ENCODE data around the gene PABPN1. TPM values are rescaled to one million over a fixed set of nuclear protein-coding genes. Genes with fewer than 3 reads are reported as not detected.

Gene PABPN1
- polyA plus RNA-seq, 1 donor from 2014 or later, result 431 TPM

GRCh38 chr14:23297096-23297495, 24.2 kb upstream of the PABPN1 start:
- Histone ChIP-seq H3F3A (ENCODE audit: insufficient read depth, low read length, poor library complexity, severe bottlenecking) (peaks cover 7% of the 10 kb centered on the region), H3K27ac (ENCODE audit: low read length) (no peak overlapping the region), H3K79me2 (replicated peaks; ENCODE audit: insufficient read depth, low read length) (peaks cover 5% of the 10 kb centered on the region), H3K9me2 (ENCODE audit: insufficient read depth, low read length) (no peaks in the 10 kb centered on the region), H3K9me3 (ENCODE audit: low read length) (no peaks in the 10 kb centered on the region), H3K4me2 (ENCODE audit: low read length) (no peak overlapping the region), H3K36me3 (ENCODE audit: insufficient read depth, low read length) (no peaks in the 10 kb centered on the region), H4K20me1 (ENCODE audit: insufficient read depth) (no peaks in the 10 kb centered on the region), H3K9ac (ENCODE audit: low read length) (no peak overlapping the region), H2AFZ (ENCODE audit: low read depth, low read length) (no peak overlapping the region), H3K4me3 (ENCODE audit: low read length) (no peak overlapping the region), H3K27me3 (ENCODE audit: insufficient read depth, low read depth, low read length) (no peaks in the 10 kb centered on the region)
- no peak for TF ChIP-seq RAD21 (conservative IDR thresholded peaks at IDR 0.05)
- TF ChIP-seq EP300 (conservative IDR thresholded peaks at IDR 0.05; ENCODE audit: poor library complexity, severe bottlenecking), result no peak
- TF ChIP-seq TAF1 (IDR thresholded peaks at IDR 0.05; ENCODE audit: low read depth), result no peak
- TF ChIP-seq CTCF (IDR thresholded peaks at IDR 0.05; ENCODE audit: poor library complexity, severe bottlenecking), result no peak
- TF ChIP-seq SMC3 (conservative IDR thresholded peaks at IDR 0.05; ENCODE audit: poor library complexity), result no peak
- no peak for TF ChIP-seq POLR2AphosphoS5 (IDR thresholded peaks at IDR 0.05)
- no peak for TF ChIP-seq EZH2 (IDR thresholded peaks at IDR 0.05; ENCODE audit: borderline replicate concordance, insufficient read depth, low read length, poor library complexity, severe bottlenecking)
- TF ChIP-seq MXI1 (conservative IDR thresholded peaks at IDR 0.05; ENCODE audit: poor library complexity, severe bottlenecking), result no peak
- TF ChIP-seq REST (IDR thresholded peaks at IDR 0.05; ENCODE audit: borderline replicate concordance), result no peak

GRCh38 chr14:23297611-23298277, 23.5 kb upstream of the PABPN1 start:
- H2AFZ ChIP-seq (ENCODE audit: low read depth, low read length), result no peak overlapping the region
- H3F3A ChIP-seq (ENCODE audit: insufficient read depth, low read length, poor library complexity, severe bottlenecking), result peaks cover 8% of the 10 kb centered on the region
- H4K20me1 ChIP-seq (ENCODE audit: insufficient read depth), result no peaks in the 10 kb centered on the region
- no peak overlapping the region for H3K27ac ChIP-seq (ENCODE audit: low read length)
- no peak overlapping the region for H3K9ac ChIP-seq (ENCODE audit: low read length)
- no peaks in the 10 kb centered on the region for H3K9me3 ChIP-seq (ENCODE audit: low read length)
- H3K27me3 ChIP-seq (ENCODE audit: insufficient read depth, low read depth, low read length), result no peaks in the 10 kb centered on the region
- H3K9me2 ChIP-seq (ENCODE audit: insufficient read depth, low read length), result no peaks in the 10 kb centered on the region
- H3K36me3 ChIP-seq (ENCODE audit: insufficient read depth, low read length), result no peaks in the 10 kb centered on the region
- H3K4me2 ChIP-seq (ENCODE audit: low read length), result no peak overlapping the region
- H3K79me2 ChIP-seq (replicated peaks; ENCODE audit: insufficient read depth, low read length), result peaks cover 5% of the 10 kb centered on the region
- H3K4me3 ChIP-seq (ENCODE audit: low read length), result no peak overlapping the region
- TF ChIP-seq EZH2 (IDR thresholded peaks at IDR 0.05; ENCODE audit: borderline replicate concordance, insufficient read depth, low read length, poor library complexity, severe bottlenecking) (no peak), CTCF (IDR thresholded peaks at IDR 0.05; ENCODE audit: poor library complexity, severe bottlenecking) (no peak), EP300 (conservative IDR thresholded peaks at IDR 0.05; ENCODE audit: poor library complexity, severe bottlenecking) (no peak), MXI1 (conservative IDR thresholded peaks at IDR 0.05; ENCODE audit: poor library complexity, severe bottlenecking) (no peak), TAF1 (IDR thresholded peaks at IDR 0.05; ENCODE audit: low read depth) (no peak), REST (IDR thresholded peaks at IDR 0.05; ENCODE audit: borderline replicate concordance) (no peak), RAD21 (conservative IDR thresholded peaks at IDR 0.05) (no peak), POLR2AphosphoS5 (IDR thresholded peaks at IDR 0.05) (no peak), SMC3 (conservative IDR thresholded peaks at IDR 0.05; ENCODE audit: poor library complexity) (no peak)

All from neural cell (in vitro differentiated cells).